Spleen (tissue), 7 donors: Measurements from ENCODE around the gene GPR173.

Source experiments
- CTCF ChIP-seq, 11 experiments: fragments of 200-600 bp in 7 of 11; fragments of 450-650 bp in 4 of 11; sonication (generic) in 4 of 11; IDR thresholded peaks in 8 of 11; conservative IDR thresholded peaks in 3 of 11; 1 replicate in 7 of 11; 2 replicates in 4 of 11; pipeline versions ENCODE4 v1.4.0 to v1.8.0; 2016 to 2021; ENCODE audit warnings: antibody characterized with exemption in 11 of 11, inconsistent platforms in 4 of 11, mild to moderate bottlenecking in 1 of 11
- POLR2A ChIP-seq, 3 donors: fragments of 450-650 bp; IDR thresholded peaks; one replicate each; pipeline ENCODE4 v1.5.1; 2017; ENCODE audit warnings: antibody characterized with exemption in 3 of 3, mild to moderate bottlenecking in 1 of 3
- POLR2AphosphoS5 ChIP-seq, 3 donors: sonication (generic); formaldehyde crosslinking; IDR thresholded peaks; one replicate each; pipeline ENCODE4 v1.5.1; 2017; ENCODE audit warnings: antibody characterized with exemption in 3 of 3
- donor health status: DM: no; HTN: no; CAD: no; lungs with moderate emphysema.
- donor health status: DM: no; HTN: no; CAD: no.
- donor health status: DM: no; HTN: no; CAD: no.

- TF ChIP-seq POLR2A (IDR thresholded peaks at IDR 0.05) (no peak), CTCF (IDR thresholded peaks at IDR 0.05 in 8 of 11, conservative IDR thresholded peaks at IDR 0.05 in 3 of 11) (no peak), POLR2AphosphoS5 (IDR thresholded peaks at IDR 0.05) (no peak)
These were observed 3.6 kb upstream of the GPR173 start for GRCh38 chrX:53044995-53045394.
